ENCODE data around the gene MALAT1. TPM values are rescaled to one million over a fixed set of nuclear protein-coding genes. Genes with fewer than 3 reads are reported as not detected.

Gene MALAT1
- total and polyA plus RNA-seq, 10 of the 15 experiments (the other 5 are each of a cell fraction or from before 2014, with no cell fraction given), result 448 to 8,160 (median 2,019) TPM

GRCh38 chr11:65497141-65498041, 1.5 kb upstream of the MALAT1 start (continued):
- TF ChIP-seq ASH2L (IDR thresholded peaks at IDR 0.05; ENCODE audit: borderline replicate concordance, low read depth) (no peak), JUNB (IDR thresholded peaks at IDR 0.05) (no peak), MTA3 (IDR thresholded peaks at IDR 0.05; ENCODE audit: borderline replicate concordance, low read length) (no peak), KDM1A (IDR thresholded peaks at IDR 0.05; ENCODE audit: borderline replicate concordance) (no peak), STAT1 (conservative IDR thresholded peaks at IDR 0.05) (no peak), MTA2 (IDR thresholded peaks at IDR 0.05; ENCODE audit: low read depth) (no peak), HSF1 (IDR thresholded peaks at IDR 0.05; ENCODE audit: low read depth, low read length) (no peak)
- TF ChIP-seq, protein P1, sequence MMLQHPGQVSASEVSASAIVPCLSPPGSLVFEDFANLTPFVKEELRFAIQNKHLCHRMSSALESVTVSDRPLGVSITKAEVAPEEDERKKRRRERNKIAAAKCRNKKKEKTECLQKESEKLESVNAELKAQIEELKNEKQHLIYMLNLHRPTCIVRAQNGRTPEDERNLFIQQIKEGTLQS (IDR thresholded peaks at IDR 0.05; ENCODE audit: borderline replicate concordance, extremely low read depth, low read depth, low read length), result no peak

Data from GM12878 (cell line).